Left colon (tissue), 2 donors: ENCODE data around the gene G0S2. TPM values are rescaled to one million over a fixed set of nuclear protein-coding genes. Genes with fewer than 3 reads are reported as not detected.

Experiments used
- ATAC-seq: fragments of 200-7000 bp; cut with Tn5 transposase; one replicate; pipeline ENCODE4 v1.9.1; 2020; ENCODE audit warnings: mild to moderate bottlenecking, moderate library complexity
- DNase-seq, 2 donors: peaks; one replicate each; pipeline ENCODE4 v3.0.0-alpha.2; 2020
- intact Hi-C, 2 donors: fragments of 100-400 bp; cut with DNase I in 1 of 2; cut with micrococcal nuclease in 1 of 2; formaldehyde crosslinking; loops; one replicate each; pipeline versions ENCODE4 v1.11.2 to v1.14.0; 2022; cut with DNase I, micrococcal nuclease
- total RNA-seq, 2 donors: library from RNA; stranded (reverse); fragmentation: NEBNext Ultra II Directional; extraction: Animal tissue kit (Norgen Biotek cat#: 25700); gene quantifications; one replicate each; pipeline ENCODE4 v1.2.1, GENCODE V29; 2021
- donor health status: DM: no; HTN: no; CAD: no.
- donor health status: DM: yes; HTN: yes; CAD: no.

G0S2 gene
- total RNA-seq, 2 donors from 2014 or later, result 4.4 to 5.9 TPM

DNA sequence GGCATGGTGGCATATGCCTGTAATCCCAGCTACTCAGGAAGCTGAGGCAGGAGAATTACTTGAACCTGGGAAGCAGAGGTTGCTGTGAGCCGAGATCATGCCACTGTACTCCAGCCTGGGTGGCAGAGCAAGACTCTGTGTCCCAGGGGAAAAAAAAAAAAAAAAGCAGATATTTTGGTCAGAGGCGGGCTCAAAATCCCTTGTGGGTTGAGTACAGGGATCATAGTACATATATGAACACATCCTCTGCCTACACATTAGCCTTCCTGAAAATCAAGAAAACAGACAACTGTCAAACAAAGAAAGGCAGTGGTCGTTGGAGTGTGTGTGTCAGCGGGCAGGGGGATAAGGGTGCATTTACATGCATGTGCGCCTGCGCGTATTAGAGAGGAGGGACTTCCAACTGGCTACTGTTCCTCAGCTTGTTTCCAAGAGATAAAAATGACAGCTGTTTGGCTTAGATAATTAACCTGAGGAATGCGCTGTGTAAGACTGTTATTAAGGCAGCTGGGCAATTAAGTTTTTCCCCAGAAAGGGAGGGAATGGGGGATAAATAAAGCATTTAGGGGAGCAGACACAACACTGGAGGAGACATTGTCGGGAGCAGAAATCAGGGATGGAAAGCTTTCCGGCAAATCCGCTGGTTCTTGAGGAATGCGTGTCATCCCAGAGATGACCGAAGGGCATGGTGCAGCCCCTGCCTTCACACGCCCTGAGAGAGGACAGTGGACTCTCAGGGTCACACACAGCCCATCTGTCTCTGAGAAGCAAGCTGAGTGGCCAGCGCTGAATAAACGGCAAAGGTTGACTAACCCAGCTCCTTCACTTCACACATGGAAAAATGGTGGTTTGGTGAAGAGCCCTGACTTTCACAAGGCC is 29.4 kb upstream of the G0S2 start:
- no peak for DNase-seq
- no peak for ATAC-seq
- intact Hi-C loops, result no loop called here

DNA sequence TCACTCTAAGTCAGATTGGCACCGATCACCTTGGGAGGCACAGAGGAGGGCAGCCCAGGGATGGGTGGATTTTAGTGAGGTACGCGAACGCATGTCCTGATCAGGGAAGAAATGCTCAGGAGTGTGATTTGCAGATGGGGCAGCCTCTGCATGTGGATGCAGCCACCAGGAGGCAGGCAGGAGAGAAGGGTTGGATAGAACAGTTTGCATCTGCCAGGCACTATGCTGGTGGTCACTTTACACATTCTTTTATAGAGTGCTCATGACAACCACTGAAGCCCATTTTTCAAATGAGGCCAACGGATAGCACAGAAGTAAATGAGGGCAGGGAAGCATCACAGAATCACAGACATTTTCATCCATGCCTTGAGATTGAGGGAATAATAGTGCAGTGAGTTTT is 28.7 kb upstream of the G0S2 start:
- no peak for ATAC-seq
- no peak for DNase-seq
- intact Hi-C loops, result no loop called here

DNA sequence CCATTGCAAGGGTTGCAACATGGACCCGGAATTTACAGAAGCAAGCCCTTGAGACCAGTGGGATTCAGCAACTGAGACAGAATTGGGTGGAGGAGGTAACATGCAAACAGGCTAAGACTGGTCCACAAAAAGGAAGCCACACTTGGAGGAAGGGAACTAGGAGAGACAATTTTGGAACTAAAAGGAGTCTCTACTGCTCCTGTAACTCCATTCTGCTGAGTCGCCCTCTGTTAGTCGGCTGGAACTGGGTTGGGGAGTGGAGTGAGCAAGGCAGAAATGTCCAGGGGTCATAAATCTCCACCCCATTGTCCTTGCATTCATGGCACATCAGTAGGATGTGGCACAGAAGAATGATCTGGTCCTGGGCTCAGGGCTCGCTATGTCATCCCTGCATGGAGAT is 28.1 kb upstream of the G0S2 start:
- ATAC-seq (no peak), DNase-seq (no peak)
- intact Hi-C loops, result no loop called here

DNA sequence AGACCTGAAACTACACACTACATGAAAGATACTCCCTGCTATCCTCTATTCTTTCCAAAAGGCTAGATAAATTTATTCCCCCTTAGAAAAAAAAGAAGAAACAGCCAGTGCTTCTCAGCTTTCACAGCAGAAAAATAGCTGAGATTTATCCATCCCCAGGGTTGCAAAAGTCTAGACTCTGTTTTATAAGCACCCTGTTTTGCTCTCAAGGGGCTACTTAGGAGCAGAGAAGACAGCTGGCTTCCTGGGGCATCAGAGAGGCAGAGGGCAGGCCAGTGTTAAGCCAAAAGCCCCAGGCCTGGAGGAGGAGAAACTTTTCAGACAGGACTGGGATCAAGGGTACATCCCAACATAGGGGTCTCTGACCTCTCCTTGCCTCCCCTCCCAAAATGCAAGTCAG is 26.9 kb upstream of the G0S2 start:
- ATAC-seq, result no peak
- intact Hi-C loops, result no loop called here
- DNase-seq, result no peak

DNA sequence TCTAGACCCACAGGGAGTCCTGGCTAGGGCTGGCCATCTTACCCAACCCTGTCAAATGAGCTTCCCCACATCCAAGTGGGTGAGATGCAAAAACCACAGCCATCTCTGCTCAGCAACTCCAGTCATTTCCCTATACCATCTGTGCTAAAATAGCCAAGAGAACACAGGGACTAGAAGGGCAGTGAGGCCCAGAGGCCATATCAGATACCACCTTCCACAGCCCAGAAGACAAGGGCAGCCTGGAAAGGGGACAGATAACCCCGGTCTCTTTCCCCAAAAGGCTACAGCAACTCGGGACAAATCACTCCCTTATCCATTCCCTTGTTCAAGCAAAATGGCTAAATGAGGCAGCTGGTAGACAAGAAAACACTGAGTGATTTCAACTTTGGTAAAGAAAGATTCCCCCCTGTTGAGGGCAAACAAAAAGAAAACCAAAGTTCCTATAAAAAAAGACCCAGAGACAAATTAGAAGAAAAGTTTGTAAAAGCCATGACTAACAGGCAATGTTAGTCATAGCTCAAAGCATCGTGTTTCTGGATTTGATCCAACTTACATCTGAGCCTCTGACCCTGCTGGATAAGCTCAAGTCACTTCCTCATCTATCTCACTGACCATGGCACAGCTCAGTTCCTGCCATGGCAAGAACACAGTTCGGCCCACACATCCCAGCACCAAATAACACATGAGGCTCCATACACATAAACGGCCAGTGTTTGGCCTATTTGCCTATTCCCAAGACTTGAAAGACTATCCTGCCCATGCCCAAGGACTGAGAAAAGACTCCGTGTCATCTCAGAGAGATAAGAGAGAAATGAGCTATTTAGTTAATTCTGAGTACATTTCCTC is 26.1 kb upstream of the G0S2 start:
- DNase-seq (no peak), ATAC-seq (peak; percentile 17)
- intact Hi-C loops, result no loop called here

DNA sequence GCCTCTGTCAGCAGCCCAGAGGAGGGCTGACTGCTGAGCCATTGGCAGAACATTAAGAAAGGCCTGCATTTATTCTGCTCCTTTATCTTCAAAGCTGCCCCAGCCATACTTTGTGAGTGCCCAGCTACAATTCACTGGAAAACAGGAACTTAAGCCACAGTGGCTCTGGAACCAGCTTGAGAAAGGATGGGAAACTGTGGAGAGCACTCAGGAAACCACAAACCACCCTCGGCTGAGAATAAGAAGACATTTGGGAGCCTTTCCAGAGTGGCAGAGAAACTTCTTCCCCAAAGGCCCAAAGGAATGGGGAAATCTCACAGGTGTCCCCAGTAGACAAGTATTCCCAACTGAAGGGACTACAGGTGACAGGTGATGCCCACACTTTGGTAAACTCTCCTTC is 24.8 kb upstream of the G0S2 start:
- intact Hi-C loops, result no loop called here
- DNase-seq, result no peak
- ATAC-seq, result no peak

DNA sequence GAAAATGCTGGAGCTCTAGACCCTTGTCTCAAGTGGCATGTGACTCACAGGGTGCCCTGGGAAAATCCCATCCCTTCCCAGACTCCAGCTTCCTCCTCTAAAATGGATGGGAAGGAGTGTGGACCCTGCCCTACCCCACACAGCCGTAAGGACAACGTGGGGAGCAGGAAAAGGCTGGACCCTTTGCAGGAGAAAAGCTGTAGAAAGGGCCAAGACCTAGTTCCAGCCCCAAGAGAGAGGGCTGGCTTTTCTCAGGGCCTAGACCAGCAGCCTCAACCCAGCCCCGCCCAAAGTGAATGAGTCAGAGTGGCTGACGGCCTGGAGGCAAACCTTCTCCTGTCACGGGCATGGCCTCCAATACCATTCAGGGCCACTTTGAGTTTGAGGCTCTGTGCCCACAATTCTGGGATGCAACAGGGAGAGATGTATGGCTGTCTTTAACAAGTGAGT is 24.0 kb upstream of the G0S2 start:
- intact Hi-C loops, result no loop called here
- ATAC-seq (peak; percentile 61), DNase-seq (peak; percentile 75 to 88)

DNA sequence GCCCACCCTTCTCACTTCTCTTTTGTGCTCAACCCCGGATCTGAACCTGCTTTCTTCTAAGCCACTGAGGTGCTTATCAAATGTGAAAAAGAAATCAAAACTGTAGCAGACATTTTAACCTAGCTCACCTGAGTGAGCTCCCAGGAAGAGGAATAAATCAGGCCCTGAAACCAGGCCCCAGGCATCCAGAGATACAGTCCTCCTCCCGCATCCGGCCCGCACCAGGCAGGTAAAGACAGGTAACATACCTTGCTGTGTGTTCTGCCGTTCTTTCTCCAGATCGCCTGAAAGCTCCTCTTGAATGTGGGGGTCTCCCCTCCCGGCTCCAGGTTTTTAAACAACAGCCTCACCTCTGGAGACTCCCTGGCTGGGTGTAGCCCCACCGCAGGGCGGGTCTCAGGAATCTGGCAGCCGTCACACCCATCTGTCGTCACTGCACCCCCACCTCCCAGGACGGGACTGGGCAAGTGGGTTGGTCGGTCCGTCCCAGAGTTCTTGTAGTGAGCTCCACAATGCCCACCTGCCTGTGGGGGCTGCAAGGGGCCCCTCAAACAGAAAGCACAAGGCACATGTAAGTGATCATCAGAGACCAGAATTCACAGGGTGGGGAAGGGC is 23.0 kb upstream of the G0S2 start, which contains the start of gene LAMB3:
TSS of gene LAMB3 (minus strand) at position 305 of the 615 bp plus-strand sequence. CDS start 1,481 bp downstream, outside the sequence.
- peak; percentile 91 to 92 for DNase-seq
- ATAC-seq, result peak; percentile 74
- intact Hi-C loops, result no loop called here

DNA sequence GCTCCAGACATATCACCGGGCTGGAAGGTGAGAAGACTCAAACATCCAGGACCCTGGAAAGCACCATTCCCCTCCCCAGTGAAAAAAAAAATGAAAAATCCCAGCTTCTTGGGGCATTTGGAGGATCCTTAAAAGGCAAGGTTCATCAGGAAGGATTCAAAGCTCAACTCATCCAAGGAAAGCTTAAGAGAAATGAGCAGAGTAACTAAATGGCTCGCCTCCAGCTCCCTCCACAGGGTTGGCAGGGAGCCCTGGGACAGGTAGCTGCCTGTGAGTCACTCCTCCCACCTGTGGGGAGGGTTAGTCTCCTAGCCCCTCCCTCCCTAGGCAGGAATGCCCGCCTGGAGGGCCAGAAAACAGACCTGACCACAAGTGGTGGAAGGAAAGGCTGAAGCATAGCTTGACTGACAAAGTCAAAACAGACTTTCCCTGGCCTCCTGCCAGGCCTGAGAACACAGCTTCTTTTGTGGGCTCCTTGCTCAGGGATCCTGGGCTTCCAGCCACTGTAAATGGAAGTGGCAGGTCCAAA is 22.3 kb upstream of the G0S2 start:
- intact Hi-C loops, result no loop called here
- ATAC-seq, result peak; percentile 82

DNA sequence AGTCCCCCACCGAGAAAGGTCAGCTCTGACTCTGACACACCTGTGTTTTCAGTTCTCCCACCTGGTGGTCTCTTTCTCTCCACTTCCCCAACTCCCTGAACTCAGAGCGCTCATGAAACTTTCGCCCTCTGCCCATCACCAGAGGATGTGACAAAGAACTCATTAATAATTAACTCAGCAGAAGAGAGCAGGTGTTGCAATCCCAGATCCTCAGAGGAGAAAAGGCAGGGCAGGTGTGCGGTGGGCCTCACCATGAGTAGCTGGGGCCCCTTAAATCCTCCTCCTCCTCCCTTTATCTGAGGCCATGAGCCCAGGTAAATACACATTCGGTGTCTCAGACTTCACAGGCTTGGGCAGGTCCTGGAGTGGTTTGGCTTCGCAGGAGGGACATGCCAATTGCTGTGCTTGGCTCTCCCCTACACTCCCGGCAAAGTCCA is 21.3 kb upstream of the G0S2 start:
- ATAC-seq, result peak; percentile 56
- peak; percentile 47 to 50 for DNase-seq
- intact Hi-C loops, result no loop called here

More for the DNA sequence above, 22.3 kb upstream of the G0S2 start:
- DNase-seq, result peak; percentile 89 to 95

DNA sequence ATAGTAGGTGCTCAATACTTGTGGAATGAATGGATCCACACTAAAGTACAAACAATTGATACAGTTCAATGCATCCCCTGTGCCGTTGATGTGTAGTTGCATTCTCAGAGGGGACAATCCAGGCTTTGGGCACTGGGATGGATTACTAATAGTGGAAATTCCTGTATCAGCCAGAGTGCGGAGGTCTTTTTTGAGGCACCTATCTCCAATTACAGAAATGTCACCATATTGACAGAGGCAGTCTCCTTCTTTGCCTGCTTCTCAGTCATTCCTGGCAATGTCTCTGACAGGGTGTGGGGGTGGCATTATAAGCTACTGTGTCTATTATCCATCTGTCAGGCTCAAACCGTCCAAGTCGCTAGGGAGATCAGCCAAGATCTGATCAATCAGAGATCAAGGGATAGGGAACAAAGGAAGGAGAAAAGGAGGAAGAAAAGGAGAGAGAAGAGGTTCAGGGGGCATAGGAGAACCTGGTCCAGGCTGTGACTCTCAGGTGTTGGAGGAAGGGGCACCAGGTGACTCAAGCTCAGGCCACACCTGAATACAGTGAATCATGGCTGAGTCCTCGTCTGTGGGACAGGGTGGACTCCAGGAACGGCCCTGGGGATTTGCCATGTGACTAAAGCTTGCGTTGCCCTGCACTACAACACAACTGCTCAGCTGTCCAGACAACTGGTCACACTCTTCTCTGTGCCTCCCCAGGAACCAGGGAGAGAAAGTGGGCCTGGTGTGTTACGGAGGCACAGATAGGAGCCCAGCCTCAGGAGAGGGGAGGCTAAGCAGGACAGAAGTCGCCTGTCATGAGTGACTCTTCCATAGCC is 19.6 kb upstream of the G0S2 start:
- no peak for DNase-seq
- intact Hi-C loops, result no loop called here
- peak; percentile 7 for ATAC-seq

DNA sequence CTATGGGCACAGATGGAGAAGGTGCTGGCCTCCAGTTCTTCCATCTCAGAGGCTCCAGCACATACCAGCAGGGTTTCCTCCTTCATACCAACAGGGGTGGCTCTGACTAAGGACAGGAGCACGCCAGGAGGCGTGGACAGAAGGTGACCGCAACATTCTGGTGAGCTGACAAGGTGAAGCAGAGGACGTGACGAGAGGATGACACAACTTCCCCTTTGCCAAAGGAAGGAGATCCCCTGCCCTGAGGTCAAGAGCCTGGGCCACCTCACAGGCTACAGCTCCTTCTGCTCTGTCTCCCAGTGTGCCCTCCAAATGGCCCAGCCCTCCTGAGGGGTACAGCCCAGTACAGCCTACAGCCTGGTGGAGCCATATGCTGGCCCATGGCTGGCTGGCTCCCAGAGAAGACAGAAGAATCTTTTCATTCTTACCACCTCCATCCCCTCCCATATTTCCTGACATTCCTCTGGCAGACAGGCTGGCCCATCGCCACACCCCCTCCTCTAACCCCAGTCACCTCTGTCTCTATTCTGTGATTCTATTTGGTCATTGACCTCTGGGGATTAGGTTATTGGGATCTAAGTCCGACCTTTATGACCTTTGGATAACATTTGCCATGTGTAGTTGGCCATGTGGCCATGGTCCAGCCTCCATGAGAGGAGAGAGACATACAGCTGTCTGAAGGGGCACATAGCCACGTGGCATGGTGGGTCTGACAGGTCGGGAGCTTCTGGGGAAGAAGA is 17.9 kb upstream of the G0S2 start:
- ATAC-seq, result no peak

DNA sequence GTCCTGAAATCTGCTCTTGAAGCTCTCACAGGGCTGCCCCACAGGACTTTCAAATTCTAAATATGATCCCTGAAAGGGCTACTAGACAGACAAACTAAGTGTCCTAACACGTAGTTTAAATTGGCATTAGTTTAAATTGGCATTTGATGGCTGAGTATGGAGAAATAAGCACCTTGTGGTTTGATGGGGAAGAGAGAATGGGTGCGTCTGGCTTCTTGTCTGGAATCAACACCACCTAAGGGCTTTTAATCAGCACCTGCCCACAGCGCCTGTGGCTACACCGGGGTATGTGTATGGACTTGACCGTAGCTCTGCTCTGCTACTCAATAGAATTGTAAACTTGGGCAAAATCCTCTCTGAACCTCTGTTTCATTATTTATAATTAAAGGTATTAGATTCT is 17.3 kb upstream of the G0S2 start:
- intact Hi-C loops, result no loop called here
- DNase-seq (no peak), ATAC-seq (no peak)

More for the DNA sequence above, 17.9 kb upstream of the G0S2 start:
- DNase-seq, result no peak
- intact Hi-C loops, result no loop called here

DNA sequence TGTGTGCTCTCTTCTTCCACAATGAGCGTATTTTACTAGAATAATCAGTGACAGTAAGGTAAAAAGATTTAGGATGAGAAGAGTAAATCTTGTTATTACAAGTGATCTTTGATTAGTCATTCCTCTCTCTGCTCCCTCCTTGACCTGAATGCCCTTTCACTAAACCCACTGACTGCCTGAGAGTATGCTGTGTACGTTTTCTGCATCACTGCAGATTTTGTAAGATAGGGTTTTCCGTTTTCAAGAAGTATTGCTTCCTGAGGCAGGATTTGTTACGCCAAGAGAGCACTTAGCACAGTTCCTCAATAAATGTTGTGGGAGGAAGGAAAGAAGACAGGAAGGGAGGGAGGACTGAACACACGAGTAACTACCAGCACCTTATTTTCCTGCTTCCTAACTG is 15.3 kb upstream of the G0S2 start:
- intact Hi-C loops, result no loop called here
- no peak for ATAC-seq
- DNase-seq, result no peak

DNA sequence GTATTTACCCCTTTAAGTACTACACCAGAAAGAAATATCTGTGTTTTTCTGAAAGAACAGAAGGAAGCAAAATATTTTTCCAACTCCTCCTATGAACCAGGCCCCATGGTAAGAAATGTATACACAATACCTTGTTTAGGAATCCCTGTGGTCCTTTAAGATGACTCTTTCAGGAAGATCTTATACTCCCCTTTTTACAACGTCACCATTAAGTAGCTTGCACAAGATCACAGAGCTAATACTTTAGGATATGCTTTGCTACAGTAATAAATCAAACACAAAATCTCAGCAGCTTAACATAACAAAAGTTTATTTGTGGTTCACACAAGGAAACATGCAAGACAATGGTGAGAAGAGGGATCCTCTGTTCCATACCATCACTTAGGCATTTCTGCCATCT is 14.1 kb upstream of the G0S2 start:
- ATAC-seq (no peak), DNase-seq (no peak)
- intact Hi-C loops, result no loop called here

DNA sequence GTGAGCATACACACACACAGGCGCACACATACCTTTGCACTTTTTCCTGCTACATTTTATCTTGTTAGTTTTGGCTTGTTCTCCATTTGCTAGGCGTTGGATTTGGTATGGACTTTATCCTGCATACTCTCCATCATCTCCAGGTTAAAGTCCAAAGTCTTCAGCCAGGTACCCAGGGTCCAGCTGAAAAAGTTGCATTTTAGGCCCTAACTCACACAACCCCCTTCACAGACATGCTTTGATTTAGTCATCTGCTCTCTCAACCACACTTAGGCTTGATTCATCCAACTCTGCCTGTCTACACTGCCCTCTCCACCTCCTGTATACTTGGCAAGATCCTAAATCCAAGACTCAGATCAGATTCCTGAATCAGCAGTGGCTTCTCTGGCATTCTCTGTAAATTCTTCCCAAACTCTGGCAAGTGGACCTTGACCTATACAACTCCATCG is 12.3 kb upstream of the G0S2 start:
- DNase-seq (no peak), ATAC-seq (peak; percentile 78)
- intact Hi-C loops, result no loop called here

DNA sequence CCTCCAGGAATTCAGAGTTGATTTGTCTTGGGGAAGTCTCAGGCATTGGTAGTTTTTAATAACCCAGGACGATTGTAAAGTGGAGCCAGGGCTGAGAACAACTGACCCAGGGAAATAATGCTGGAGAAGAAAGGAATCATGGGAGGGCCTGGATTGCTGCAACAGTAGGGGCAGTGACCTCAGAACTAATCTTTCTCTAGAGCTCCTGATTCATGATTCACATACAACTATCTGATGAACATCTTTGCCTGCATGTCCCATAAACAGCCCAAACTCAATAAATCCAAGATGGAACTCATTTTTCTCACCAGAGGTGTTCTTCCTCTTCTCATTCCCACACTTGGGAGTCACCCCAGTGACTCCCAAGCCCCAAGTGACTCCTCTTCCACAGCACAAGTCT is 8.1 kb upstream of the G0S2 start:
- no peak for ATAC-seq
- intact Hi-C loops, result no loop called here

DNA sequence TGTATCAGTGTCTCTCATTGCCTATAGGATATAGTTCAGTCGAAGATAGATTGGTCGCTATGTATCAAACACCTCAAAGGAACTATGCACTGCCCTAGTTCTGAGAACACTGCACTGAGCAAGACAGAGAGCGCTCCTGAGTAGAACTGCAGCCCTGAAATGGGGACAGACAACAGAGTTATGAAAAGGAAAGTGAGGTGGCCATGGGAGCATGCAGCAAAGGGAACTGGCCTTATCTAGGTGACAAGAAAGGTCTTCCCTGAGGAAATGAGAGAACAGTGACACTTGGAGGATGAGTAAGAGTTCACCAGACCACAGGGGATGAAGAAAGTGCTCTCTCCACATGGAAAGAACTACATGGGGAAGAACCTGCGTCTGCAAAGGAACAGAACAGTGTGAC is 7.5 kb upstream of the G0S2 start:
- no peak for DNase-seq
- intact Hi-C loops, result no loop called here
- ATAC-seq, result no peak

More for the DNA sequence above, 8.1 kb upstream of the G0S2 start:
- DNase-seq, result no peak
